KG1 (cell line): ENCODE data around the gene RPTOR.
"Not testable (repeated sequence)": the region's sequence is repeated elsewhere in the genome, so short reads cannot be mapped to it uniquely, and the experiment has no call there.

ENCODE experiments used
- DNase-seq: peaks from one replicate; lab custom pipeline; 2025; lab: John Stamatoyannopoulos, UW

RPTOR gene

GRCh38 chr17:80797741-80798594 is 253.3 kb downstream of the RPTOR start:
- no peak for DNase-seq

- DNase-seq: no peak
Measured at GRCh38 chr17:80798595-80799537, 254.2 kb downstream of the RPTOR start.

GRCh38 chr17:80799538-80800480 is 255.2 kb downstream of the RPTOR start:
- no peak for DNase-seq

- DNase-seq: no peak
Measured at GRCh38 chr17:80800481-80801391, 256.1 kb downstream of the RPTOR start.

- DNase-seq: no peak
Measured at GRCh38 chr17:80802626-80803450, 258.2 kb downstream of the RPTOR start.

- no peak for DNase-seq
Measured at GRCh38 chr17:80803451-80804428, 259.1 kb downstream of the RPTOR start.

GRCh38 chr17:80804466-80804865 is 259.8 kb downstream of the RPTOR start:
- DNase-seq: no peak

GRCh38 chr17:80805032-80805751 is 260.6 kb downstream of the RPTOR start:
- no peak for DNase-seq

GRCh38 chr17:80807014-80807413 is 262.4 kb downstream of the RPTOR start:
- no peak for DNase-seq

GRCh38 chr17:80807882-80808281 is 263.2 kb downstream of the RPTOR start:
- no peak for DNase-seq

- DNase-seq: no peak
Measured at GRCh38 chr17:80811181-80812105, 266.8 kb downstream of the RPTOR start.

- no peak for DNase-seq
Measured at GRCh38 chr17:80812362-80813088, 267.9 kb downstream of the RPTOR start.

GRCh38 chr17:80813318-80813717 is 268.7 kb downstream of the RPTOR start:
- no peak for DNase-seq

GRCh38 chr17:80814491-80814890 is 269.9 kb downstream of the RPTOR start:
- no peak for DNase-seq

- DNase-seq: no peak
Measured at GRCh38 chr17:80815151-80815681, 270.6 kb downstream of the RPTOR start.

GRCh38 chr17:80815718-80816117 is 271.1 kb downstream of the RPTOR start:
- not testable (repeated sequence) for DNase-seq
